ENCODE results near the gene SPIN1. TPM values are rescaled to one million over a fixed set of nuclear protein-coding genes. Genes with fewer than 3 reads are reported as not detected.

SPIN1 gene
- total RNA-seq, 1 donor from 2014 or later = 70.4 TPM

- no peak for DNase-seq (ENCODE audit: low read depth in 2 of 2)
Observed at GRCh38 chr9:88494983-88495721, 106.9 kb downstream of the SPIN1 start.

DNA sequence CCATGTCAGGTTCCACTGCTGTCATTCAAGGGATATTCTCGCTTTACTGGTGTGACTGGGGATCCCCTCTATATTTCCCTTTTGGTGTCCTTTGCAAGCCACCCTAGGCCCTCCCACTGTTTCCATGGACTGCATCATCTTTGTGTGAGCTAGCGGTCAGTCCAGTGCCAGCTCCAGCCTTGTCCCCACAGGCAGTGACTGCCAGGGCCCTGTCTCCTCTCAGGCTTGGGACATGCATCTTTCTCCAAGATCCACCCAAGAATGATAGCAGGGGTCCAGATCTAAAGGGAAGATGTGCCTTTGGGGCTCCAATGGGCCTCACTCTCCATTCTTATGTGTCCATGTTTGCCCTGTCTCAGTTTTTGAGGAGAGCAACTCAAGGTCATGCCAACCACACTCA is 109.0 kb downstream of the SPIN1 start:
- no peak for DNase-seq (ENCODE audit: low read depth in 2 of 2)

DNA sequence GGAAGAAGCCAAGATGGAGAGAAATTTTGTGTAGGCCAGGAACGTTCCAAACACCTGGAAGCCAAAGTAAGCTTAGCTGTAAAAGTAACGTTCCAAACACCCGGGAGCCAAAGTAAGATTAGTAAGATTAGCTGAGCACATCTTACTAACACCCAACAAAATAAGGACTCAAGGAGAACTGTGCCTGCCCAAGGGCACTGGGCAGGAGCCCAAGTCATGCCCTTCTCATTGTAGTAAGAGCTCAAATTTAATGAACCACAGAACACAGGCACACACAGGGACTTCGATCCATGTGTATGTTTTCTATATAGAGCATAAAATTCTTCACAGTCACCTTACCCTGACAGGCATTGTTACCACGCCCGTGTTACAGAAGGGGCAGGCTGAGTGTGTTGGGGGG is 110.6 kb downstream of the SPIN1 start:
- no peak for DNase-seq (ENCODE audit: low read depth in 2 of 2)

GRCh38 chr9:88501086-88501485 is 112.8 kb downstream of the SPIN1 start:
- DNase-seq (ENCODE audit: low read depth in 2 of 2) = no peak

GRCh38 chr9:88502552-88503034 is 114.3 kb downstream of the SPIN1 start:
- no peak for DNase-seq (ENCODE audit: low read depth in 2 of 2)

DNA sequence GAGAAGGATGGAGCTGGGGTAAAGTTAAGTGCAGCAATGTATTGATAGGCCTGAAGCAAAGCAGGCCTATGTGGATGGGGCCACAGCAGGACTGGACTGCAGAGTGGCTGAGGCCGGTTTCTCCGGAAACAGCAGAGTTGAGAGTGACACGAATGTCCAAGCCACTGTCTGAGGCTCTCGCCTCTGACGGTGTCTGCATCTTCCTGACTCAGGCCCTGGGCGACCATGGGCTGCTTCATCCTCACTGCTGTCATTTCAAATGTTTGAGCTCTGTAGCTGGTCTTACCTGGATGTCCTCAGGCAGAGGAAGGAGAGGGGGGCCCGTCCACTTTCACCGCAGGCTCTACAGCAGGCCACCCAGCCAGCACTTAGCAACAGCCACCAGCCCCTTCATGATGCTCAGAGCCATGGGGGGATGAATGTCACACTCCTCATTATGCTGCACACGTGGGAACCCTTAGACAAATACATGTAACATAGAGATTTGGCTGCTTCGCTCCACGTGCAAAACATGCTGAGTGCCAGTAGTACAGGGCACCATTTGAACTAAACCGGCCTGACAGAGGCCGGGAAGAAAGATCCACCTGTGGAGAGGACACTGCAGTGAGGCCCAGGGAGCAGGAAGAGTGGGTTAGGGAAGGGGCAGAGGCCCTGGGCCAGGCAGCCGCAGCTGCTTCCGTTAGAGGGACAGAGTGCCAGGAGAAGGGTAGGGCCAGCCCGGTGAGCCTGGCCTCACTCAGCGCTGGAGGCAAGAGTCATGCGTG is 115.0 kb downstream of the SPIN1 start:
- peak in 1 of 2 donors; percentile 52 for DNase-seq (ENCODE audit: low read depth in 2 of 2)

DNA sequence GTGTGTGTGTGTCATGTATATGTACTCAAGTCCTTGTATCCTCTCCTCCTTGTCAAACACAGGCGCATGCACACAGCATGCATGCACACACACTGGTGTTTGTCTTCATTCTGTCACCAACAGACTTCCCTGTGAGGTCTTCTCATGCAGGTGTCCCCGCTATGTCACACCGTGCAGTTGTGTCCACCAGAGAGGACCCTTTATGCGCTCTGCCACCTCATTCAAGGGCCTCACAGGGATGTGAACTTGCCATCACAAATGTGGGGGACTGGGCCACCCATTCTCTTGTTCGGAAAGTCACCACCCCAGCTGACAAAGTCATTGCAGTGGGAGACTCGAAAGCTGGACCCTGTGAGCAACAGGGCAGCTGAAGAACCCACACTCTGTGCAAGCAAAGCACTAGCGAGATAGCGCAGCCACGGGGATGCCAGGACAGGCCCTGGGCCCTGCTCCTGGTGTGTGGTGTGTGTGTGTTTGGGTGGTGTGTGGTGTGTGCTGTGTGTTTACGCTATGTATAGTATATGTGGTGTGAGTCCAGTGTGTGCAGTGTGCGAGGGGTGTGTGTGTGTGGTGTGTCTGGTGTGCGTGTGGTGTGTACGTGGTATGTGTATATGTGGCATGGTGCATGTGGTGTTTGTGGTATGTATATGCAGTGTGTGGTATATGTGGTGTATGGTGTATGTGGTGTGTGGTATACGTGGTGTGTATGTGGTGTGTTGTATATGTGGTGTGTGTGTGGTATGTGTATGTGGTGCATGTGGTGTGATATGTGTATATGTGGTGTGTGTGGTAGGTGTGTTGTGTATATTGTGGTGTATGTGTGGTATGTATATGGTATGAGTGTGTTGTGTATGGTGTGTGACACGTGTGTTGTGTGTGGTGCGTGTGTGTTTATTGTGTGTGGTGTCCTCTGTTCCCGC is 115.9 kb downstream of the SPIN1 start:
- no peak for DNase-seq (ENCODE audit: low read depth in 2 of 2)

DNA sequence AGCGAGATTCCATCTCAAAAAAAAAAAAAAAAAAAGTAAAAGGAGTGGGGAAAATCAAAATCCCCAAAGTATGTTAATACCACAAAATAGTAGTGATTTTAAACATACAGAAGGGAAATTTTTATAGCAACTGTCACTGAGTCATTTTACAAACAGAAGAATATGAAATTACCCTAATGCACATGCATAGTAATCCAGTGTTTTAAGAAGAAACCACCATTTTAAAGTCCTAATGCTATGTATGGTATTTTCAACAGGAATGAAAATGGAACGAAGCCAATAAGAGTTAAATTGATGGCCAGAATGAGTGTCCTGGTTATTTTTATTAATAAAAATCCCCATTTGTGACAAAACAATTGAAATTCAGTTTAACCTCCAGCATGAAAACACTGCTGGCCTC is 120.1 kb downstream of the SPIN1 start:
- no peak for DNase-seq (ENCODE audit: low read depth in 2 of 2)

DNA sequence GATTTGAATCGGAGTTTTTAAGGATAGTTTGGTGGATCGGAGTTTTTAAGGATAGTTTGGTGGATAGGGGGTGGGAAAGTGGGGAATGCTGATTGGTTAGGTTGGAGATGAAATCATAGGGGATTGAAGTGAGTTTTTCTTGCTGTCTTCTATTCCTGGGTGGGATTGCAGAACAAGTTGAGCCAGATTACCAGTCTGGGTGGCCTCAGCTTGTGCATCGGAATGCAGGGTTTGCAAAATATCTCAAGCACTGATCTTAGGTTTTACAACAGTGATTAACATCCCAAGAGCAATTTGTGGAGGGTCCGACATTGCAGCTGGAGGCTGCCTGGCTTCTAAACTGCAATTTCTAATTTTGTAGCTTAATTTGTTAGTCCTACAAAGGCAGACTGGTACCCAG is 123.7 kb downstream of the SPIN1 start:
- no peak for DNase-seq (ENCODE audit: low read depth in 2 of 2)

- no peak for DNase-seq (ENCODE audit: low read depth in 2 of 2)
Observed at GRCh38 chr9:88514247-88514646, 126.0 kb downstream of the SPIN1 start.

GRCh38 chr9:88521308-88521707 is 133.1 kb downstream of the SPIN1 start:
- DNase-seq (ENCODE audit: low read depth in 2 of 2) = no peak

GRCh38 chr9:88522360-88522759 is 134.1 kb downstream of the SPIN1 start:
- no peak for DNase-seq (ENCODE audit: low read depth in 2 of 2)

DNA sequence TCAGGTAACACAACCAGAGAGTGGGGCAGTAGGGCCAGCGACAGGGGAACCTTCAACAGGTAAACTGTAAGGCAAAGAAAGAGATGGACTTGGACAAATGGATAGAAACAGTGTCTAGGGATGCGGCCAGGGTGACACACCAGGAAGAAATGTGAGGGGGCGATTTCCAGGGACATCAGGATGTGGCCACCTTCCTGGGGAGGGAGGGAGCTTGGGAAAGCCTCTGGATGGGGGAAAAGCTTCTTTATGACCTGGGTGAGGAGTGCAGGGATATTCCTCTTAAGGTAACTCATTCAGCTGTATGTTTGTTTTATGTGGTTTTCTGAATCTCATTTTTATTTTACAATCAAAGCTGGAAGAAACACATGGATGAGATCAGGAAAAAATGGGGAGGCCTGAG is 134.8 kb downstream of the SPIN1 start:
- no peak for DNase-seq (ENCODE audit: low read depth in 2 of 2)

- DNase-seq (ENCODE audit: low read depth in 2 of 2) = no peak
Observed at GRCh38 chr9:88524911-88525310, 136.7 kb downstream of the SPIN1 start.

- no peak for DNase-seq (ENCODE audit: low read depth in 2 of 2)
Observed at GRCh38 chr9:88527618-88528017, 139.4 kb downstream of the SPIN1 start.

Other genes with a start within 250 kb of the SPIN1 start
- gene SPATA31C2, start 250.0 kb upstream of the SPIN1 start, total RNA-seq = not detected in 2 replicates
- under 0.01 and 0.79 TPM in 2 replicates for gene NXNL2, start 146.7 kb downstream of the SPIN1 start, total RNA-seq